H9 (cell line): Measurements from ENCODE around the gene ATF2. TPM values are rescaled to one million over a fixed set of nuclear protein-coding genes. Genes with fewer than 3 reads are reported as not detected.

Experiments
- DNase-seq: peaks from one replicate; pipeline ENCODE4 v3.0.0-alpha.2; 2017
- H2AFZ ChIP-seq: one replicate; pipeline ENCODE4 v1.6.1; 2013; ENCODE audit warnings: mild to moderate bottlenecking, low read length, control low read depth, moderate library complexity
- H2AK5ac ChIP-seq: 2 replicates; pipeline ENCODE4 v1.6.1; 2013; ENCODE audit warnings: low read length, control low read depth, mixed read lengths; ENCODE audit not compliant: insufficient read length
- H2BK120ac ChIP-seq: one replicate; pipeline ENCODE4 v1.6.1; 2013; ENCODE audit warnings: low read depth, mild to moderate bottlenecking, low read length, control low read depth, inconsistent platforms; ENCODE audit not compliant: poor library complexity, severe bottlenecking
- H2BK12ac ChIP-seq: 2 replicates; pipeline ENCODE4 v1.6.1; 2013; ENCODE audit warnings: low read length, control low read depth, mixed read lengths, low read depth; ENCODE audit not compliant: insufficient read length
- H2BK15ac ChIP-seq: 2 replicates; pipeline ENCODE4 v1.6.1; 2013; ENCODE audit warnings: low read depth, low read length, control low read depth
- H2BK20ac ChIP-seq: one replicate; pipeline ENCODE4 v1.6.1; 2013; ENCODE audit warnings: low read depth, mild to moderate bottlenecking, low read length, control low read depth, inconsistent platforms; ENCODE audit not compliant: poor library complexity, severe bottlenecking
- H2BK5ac ChIP-seq: 2 replicates; pipeline ENCODE4 v1.6.1; 2013; ENCODE audit warnings: low read length, control low read depth, mixed read lengths; ENCODE audit not compliant: insufficient read length
- H3K14ac ChIP-seq: 2 replicates; pipeline ENCODE4 v1.6.1; 2013; ENCODE audit warnings: low read length, control low read depth; ENCODE audit not compliant: insufficient read depth
- H3K18ac ChIP-seq: 2 replicates; pipeline ENCODE4 v1.6.1; 2013; ENCODE audit warnings: low read depth, mild to moderate bottlenecking, mixed read lengths, low read length, control low read depth; ENCODE audit not compliant: insufficient read length
- H3K23ac ChIP-seq: 2 replicates; pipeline ENCODE4 v1.6.1; 2013; ENCODE audit warnings: low read length, control low read depth, mixed read lengths, low read depth; ENCODE audit not compliant: insufficient read length
- H3K23me2 ChIP-seq: 2 replicates; pipeline ENCODE4 v1.6.1; 2013; ENCODE audit warnings: low read depth, mild to moderate bottlenecking, mixed read lengths, low read length, control low read depth; ENCODE audit not compliant: insufficient read length, poor library complexity, severe bottlenecking
- H3K27ac ChIP-seq: 2 replicates; pipeline ENCODE4 v1.5.1; 2013; ENCODE audit warnings: low read length, control low read depth, mixed read lengths, low read depth; ENCODE audit not compliant: insufficient read length
- H3K27me3 ChIP-seq: 2 replicates; pipeline ENCODE4 v1.6.1; 2013; ENCODE audit warnings: low read length, control low read depth, inconsistent platforms; ENCODE audit not compliant: insufficient read depth
- H3K4ac ChIP-seq: 2 replicates; pipeline ENCODE4 v1.6.1; 2013; ENCODE audit warnings: low read depth, mild to moderate bottlenecking, control low read depth, inconsistent platforms, low read length, moderate library complexity
- H3K4me1 ChIP-seq: 2 replicates; pipeline ENCODE4 v1.6.1; 2013; ENCODE audit warnings: low read length, control low read depth, inconsistent platforms; ENCODE audit not compliant: insufficient read depth
- H3K4me2 ChIP-seq: 2 replicates; pipeline ENCODE4 v1.6.1; 2013; ENCODE audit warnings: low read length, control low read depth, mixed read lengths; ENCODE audit not compliant: insufficient read length, insufficient read depth
- H3K56ac ChIP-seq: 2 replicates; pipeline ENCODE4 v1.6.1; 2013; ENCODE audit warnings: low read depth, mild to moderate bottlenecking, mixed read lengths, low read length, control low read depth; ENCODE audit not compliant: insufficient read length
- H3K79me1 ChIP-seq: 2 replicates; pipeline ENCODE4 v1.6.1; 2013; ENCODE audit warnings: low read depth, mild to moderate bottlenecking, moderate library complexity, low read length, control low read depth, inconsistent platforms; ENCODE audit not compliant: insufficient read depth, poor library complexity, severe bottlenecking
- H3K79me2 ChIP-seq: 2 replicates; pipeline ENCODE4 v1.6.1; 2013; ENCODE audit warnings: low read length, control low read depth, inconsistent platforms; ENCODE audit not compliant: insufficient read depth
- H3K9ac ChIP-seq: 2 replicates; pipeline ENCODE4 v1.6.1; 2013; ENCODE audit warnings: low read length, control low read depth, mixed read lengths; ENCODE audit not compliant: insufficient read length; ENCODE audit errors: extremely low read depth
- H3K9me3 ChIP-seq: one replicate; pipeline ENCODE4 v1.6.1; 2013; ENCODE audit warnings: low read depth, low read length, inconsistent platforms; ENCODE audit not compliant: control insufficient read depth
- H3T11ph ChIP-seq: one replicate; pipeline ENCODE4 v1.6.1; 2013; ENCODE audit warnings: mild to moderate bottlenecking, low read length, control low read depth, inconsistent platforms
- H4K20me1 ChIP-seq: one replicate; pipeline ENCODE4 v1.6.1; 2013; ENCODE audit not compliant: control insufficient read depth, insufficient read length, insufficient read depth
- H4K5ac ChIP-seq: 2 replicates; pipeline ENCODE4 v1.6.1; 2013; ENCODE audit warnings: low read depth, mild to moderate bottlenecking, mixed read lengths, low read length, control low read depth; ENCODE audit not compliant: insufficient read length
- H4K8ac ChIP-seq: replicated peaks from 2 replicates; pipeline ENCODE4 v1.6.1; 2013; ENCODE audit warnings: low read length, control low read depth, mixed read lengths, low read depth; ENCODE audit not compliant: insufficient read length
- H4K91ac ChIP-seq: 2 replicates; pipeline ENCODE4 v1.6.1; 2013; ENCODE audit warnings: low read depth, mild to moderate bottlenecking, moderate library complexity, mixed read lengths, low read length, control low read depth; ENCODE audit not compliant: insufficient read length
- H3K27ac Mint-ChIP-seq, 3 experiments: 2 replicates in 2 of 3; 3 replicates in 1 of 3; pipeline ENCODE4 v1.8.0; 2020 to 2021; ENCODE audit warnings: mixed read lengths in 3 of 3, mild to moderate bottlenecking in 1 of 3, moderate library complexity in 1 of 3
- H3K27me3 Mint-ChIP-seq: 2 replicates; pipeline ENCODE4 v1.8.0; 2021; ENCODE audit warnings: low read depth, mild to moderate bottlenecking, moderate library complexity, mixed read lengths
- H3K36me3 Mint-ChIP-seq, 3 experiments: 2 replicates in 2 of 3; 3 replicates in 1 of 3; pipeline ENCODE4 v1.8.0; 2020 to 2021; ENCODE audit warnings: low read depth in 3 of 3, mixed read lengths in 3 of 3; ENCODE audit not compliant: insufficient read depth in 1 of 3
- H3K4me1 Mint-ChIP-seq, 2 experiments: 2 replicates each; pipeline ENCODE4 v1.8.0; 2020; ENCODE audit warnings: mixed read lengths in 2 of 2
- H3K4me3 Mint-ChIP-seq, 2 experiments: 2 replicates in 1 of 2; 3 replicates in 1 of 2; pipeline ENCODE4 v1.8.0; 2020 to 2021; ENCODE audit warnings: mild to moderate bottlenecking in 2 of 2, mixed read lengths in 2 of 2, moderate library complexity in 1 of 2
- H3K9me3 Mint-ChIP-seq, 2 experiments: 2 replicates in 1 of 2; 3 replicates in 1 of 2; pipeline ENCODE4 v1.8.0; 2020; ENCODE audit warnings: mild to moderate bottlenecking in 2 of 2, mixed read lengths in 2 of 2, moderate library complexity in 1 of 2
- WGBS: extraction: QIAGEN DNeasy Blood & Tissue Kit; methylation state at CpG from one replicate; pipeline ENCODE4 v1.1.7; 2013; ENCODE audit warnings: missing lambda C conversion rate, low lambda C conversion rate, mixed read lengths; ENCODE audit not compliant: insufficient read length; ENCODE audit errors: extremely low coverage; 5-methylcytosine and 5-hydroxymethylcytosine counted together
- total RNA-seq: library from RNA; stranded (reverse); gene quantifications from 2 replicates; pipeline ENCODE4 v1.2.1, GENCODE V29; 2021
- TF ChIP-seq, protein P1 (sequence below): fragments of 200-600 bp; sonication (generic); conservative IDR thresholded peaks from 3 replicates; pipeline ENCODE4 v1.8.0; 2021; ENCODE audit warnings: antibody characterized with exemption, mild to moderate bottlenecking

The ATF2 gene
- total RNA-seq, 1 experiment from 2014 or later: 40.9 TPM

DNA sequence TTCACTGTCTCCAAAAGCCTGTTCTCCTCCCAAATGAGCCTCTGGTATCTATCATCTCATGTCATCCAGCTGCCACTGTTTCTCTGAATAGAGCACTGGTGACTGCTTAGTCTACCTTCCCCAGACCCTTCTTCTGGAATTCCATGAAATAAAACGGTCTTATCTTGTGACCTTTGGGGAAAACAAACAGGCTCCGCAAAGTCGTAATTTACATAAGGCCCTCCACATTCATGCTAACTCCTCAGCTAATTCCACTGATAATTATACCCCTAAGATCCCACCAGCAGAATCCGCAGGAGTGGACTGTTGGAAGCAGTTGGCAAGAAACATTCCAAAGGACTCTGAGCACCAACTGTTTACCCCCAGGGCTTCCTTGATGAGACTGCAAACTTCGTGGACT lies 129.0 kb downstream of the ATF2 start:
- H3K27me3 Mint-ChIP-seq: no peaks in the 10 kb centered on the region
- H2BK15ac ChIP-seq: no peak overlapping the region

More for the DNA sequence above, 129.0 kb downstream of the ATF2 start:
- Histone ChIP-seq H3K4me1 (no peaks in the 10 kb centered on the region), H3K27ac (no peak overlapping the region), H3K4me2 (no peak overlapping the region), H3K9ac (no peak overlapping the region), H3K18ac (no peak overlapping the region), H2AFZ (no peak overlapping the region), H3K9me3 (no peaks in the 10 kb centered on the region), H3K23ac (no peak overlapping the region), H3K4ac (no peak overlapping the region), H2BK20ac (no peak overlapping the region), H3K79me2 (no peaks in the 10 kb centered on the region), H2BK5ac (no peak overlapping the region), H4K8ac (no peak overlapping the region), H3T11ph (no peak overlapping the region), H4K20me1 (no peaks in the 10 kb centered on the region), H3K14ac (no peak overlapping the region), H4K91ac (no peak overlapping the region), H2AK5ac (no peak overlapping the region), H3K27me3 (no peaks in the 10 kb centered on the region), H4K5ac (no peak overlapping the region), H3K79me1 (no peaks in the 10 kb centered on the region), H3K23me2 (no peaks in the 10 kb centered on the region), H3K56ac (no peak overlapping the region), H2BK12ac (no peak overlapping the region), H2BK120ac (no peak overlapping the region)
- Mint-ChIP-seq H3K36me3 (peaks cover 0 to 2% (median 0%) of the 10 kb centered on the region in 3 experiments; a peak in 2 of 7 replicates), H3K4me3 (no peak overlapping the region), H3K27ac (no peak overlapping the region; a peak in 1 of 7 replicates), H3K4me1 (peaks cover 6 to 8% of the 10 kb centered on the region in 2 experiments; a peak in 3 of 4 replicates), H3K9me3 (no peaks in the 10 kb centered on the region; a peak in 1 of 5 replicates)
- no CpG with 5 or more reads among the region's 5 CpGs for WGBS
- TF ChIP-seq, protein P1, sequence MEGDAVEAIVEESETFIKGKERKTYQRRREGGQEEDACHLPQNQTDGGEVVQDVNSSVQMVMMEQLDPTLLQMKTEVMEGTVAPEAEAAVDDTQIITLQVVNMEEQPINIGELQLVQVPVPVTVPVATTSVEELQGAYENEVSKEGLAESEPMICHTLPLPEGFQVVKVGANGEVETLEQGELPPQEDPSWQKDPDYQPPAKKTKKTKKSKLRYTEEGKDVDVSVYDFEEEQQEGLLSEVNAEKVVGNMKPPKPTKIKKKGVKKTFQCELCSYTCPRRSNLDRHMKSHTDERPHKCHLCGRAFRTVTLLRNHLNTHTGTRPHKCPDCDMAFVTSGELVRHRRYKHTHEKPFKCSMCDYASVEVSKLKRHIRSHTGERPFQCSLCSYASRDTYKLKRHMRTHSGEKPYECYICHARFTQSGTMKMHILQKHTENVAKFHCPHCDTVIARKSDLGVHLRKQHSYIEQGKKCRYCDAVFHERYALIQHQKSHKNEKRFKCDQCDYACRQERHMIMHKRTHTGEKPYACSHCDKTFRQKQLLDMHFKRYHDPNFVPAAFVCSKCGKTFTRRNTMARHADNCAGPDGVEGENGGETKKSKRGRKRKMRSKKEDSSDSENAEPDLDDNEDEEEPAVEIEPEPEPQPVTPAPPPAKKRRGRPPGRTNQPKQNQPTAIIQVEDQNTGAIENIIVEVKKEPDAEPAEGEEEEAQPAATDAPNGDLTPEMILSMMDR: no peak
- DNase-seq: no peak
